HUDEP-2 (cell line): ENCODE measurements around the gene LRRC49.
"Not testable (repeated sequence)": the region's sequence is repeated elsewhere in the genome, so short reads cannot be mapped to it uniquely, and the experiment has no call there.

ENCODE experiments used
- DNase-seq, 76 experiments: peaks; one replicate each; lab custom pipeline; 2025; ENCODE audit not compliant: unreplicated experiment in 76 of 76; lab: John Stamatoyannopoulos, UW

The LRRC49 gene

DNA sequence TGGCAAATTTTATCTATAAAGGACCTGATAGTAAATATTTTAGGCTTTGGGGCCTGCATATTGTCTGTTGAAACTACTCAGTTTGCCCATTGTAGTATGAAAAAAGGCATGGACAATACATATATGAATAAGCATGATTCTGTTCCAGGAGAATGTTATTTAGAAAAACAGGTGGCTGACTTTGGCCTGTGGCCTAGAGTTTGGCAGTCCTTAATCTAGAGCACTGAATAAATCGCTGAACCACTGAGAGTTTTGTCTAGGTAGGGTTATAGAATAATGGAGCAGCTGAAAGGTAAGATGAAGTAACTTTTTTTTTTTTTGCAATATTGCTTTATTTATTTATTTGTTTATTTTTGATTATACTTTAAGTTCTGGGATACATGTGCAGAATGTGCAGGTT lies 75.0 kb downstream of the LRRC49 start:
- DNase-seq = no peak

DNA sequence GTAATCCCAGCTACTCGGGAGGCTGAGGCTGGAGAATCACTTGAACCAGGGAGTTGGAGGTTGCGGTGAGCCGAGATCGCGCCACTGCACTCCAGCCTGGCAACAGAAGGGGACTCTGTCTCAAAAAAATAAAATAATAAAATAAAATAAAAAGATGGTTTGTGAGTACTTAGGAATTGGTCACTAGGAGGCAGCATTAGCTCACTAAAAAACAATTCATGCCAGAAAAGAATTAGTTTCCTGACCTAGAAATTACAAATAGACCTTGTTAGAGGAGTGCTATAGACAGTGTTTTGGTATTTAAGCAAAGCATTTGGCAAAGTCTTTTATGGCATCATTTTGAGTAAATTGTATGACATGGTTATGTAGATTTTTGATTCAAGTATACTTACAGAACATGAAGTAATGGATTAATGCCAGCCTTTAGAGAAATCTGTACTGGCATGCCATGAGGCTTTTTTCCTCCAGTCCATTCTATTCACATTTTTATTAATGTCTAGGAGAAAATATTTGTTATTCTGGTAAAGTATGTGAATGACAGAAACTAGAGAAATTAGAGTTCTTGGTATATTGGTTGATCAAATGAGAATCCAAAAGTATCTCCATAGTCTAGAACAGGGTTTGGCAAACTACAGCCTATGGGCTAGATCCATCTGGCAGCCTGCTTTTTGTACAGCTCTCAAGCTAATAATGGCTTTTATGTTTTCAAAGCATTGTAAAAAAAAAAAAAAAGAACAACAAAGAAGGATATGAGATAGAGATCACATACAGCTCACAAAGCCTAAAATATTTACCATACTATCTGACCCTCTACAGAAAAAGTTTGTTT lies 81.6 kb downstream of the LRRC49 start:
- DNase-seq = peak in 4 of 76 experiments; percentile 0 to 10 (median 4)

DNA sequence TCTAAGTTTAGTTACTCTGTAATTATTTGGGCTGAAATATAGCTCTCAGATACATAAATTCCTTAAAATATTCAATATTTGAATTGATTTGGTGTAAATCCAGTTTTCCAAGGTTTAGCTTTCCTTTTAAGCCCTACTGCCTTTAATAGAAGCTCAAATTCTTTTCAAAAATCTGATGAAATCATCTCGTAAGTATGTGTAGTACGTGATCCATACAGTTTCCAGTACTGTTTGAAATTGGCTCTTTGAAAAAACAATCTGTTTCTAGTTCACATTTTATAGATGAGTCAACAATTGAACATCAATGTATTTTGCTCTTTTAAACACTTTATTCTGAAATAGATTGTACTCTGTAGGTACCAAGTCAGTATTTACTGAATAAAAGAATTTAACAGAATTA lies 84.2 kb downstream of the LRRC49 start:
- DNase-seq = no peak

GRCh38 chr15:70995383-70995970 lies 102.9 kb downstream of the LRRC49 start:
- DNase-seq = no peak

- DNase-seq = no peak
Observed at GRCh38 chr15:70998319-70998718, 105.7 kb downstream of the LRRC49 start.

GRCh38 chr15:71002316-71002715 lies 109.7 kb downstream of the LRRC49 start:
- no peak for DNase-seq

- no peak for DNase-seq
Observed at GRCh38 chr15:71003319-71003718, 110.7 kb downstream of the LRRC49 start.

DNA sequence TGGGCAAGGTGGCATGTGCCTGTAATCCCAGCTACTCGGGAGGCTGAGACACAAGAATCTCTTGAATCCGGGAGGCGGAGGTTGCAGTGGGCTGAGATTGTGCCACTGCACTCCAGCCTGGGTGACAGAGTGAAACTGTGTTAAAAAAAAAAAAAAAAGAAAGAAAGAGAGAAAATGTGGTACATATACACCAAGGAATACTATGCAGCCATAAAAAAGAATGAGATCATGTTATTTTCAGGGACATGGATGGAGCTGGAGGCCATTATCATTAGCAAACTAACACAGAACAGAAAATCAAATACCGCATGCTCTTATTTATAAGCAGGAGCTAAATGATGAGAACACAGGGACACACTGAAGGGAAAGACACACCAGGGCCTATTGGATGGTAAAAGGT lies 111.9 kb downstream of the LRRC49 start:
- not testable (repeated sequence) for DNase-seq

DNA sequence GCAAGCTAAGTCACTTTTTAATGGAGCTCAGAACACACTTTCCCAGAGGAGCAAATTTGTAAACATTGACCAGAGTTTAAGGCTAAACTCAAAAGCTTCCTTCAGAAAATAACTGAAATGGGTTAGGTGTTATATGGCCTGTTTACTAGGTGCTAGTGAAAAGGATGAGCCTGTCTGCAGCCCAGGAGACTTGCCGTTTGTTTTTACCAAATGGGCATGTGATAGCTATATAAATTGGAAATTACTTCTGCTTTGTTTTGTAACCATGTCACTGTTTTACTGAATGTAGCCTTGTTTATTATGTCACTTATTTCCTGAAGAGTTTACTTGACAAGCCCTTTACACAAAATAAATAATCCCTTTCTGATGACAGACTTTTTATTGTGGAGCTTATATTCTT lies 113.3 kb downstream of the LRRC49 start:
- no peak for DNase-seq

DNA sequence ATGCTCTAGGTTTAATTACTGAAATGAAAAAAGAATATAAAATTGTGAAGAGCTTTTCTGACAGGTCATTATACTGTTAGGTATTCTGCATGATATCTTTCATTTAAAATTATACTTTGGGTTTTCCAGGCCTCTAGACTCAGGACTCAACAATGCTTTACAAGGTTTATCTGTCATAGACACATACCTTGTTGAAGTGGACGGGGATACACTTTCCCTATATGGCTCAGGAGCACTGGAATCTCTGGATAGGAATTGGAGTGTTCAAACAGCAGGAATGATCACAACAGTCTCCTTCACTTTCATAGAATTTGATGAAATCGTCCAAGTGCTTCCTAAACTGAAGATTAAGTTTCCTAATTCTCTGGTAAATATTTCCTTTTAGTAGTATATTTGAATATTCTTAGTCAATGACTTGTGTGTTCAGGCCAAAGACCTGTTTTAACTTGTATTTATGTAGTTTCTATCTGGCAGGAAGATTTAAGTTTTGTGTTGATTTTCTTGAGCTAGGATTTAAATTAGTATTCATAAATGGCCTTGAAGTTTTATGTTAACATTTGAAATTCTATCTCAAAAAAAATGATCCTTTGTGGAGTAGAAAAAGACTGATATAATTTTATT lies 115.7 kb downstream of the LRRC49 start:
- no peak for DNase-seq

GRCh38 chr15:71010472-71010871 lies 117.8 kb downstream of the LRRC49 start:
- DNase-seq = no peak

DNA sequence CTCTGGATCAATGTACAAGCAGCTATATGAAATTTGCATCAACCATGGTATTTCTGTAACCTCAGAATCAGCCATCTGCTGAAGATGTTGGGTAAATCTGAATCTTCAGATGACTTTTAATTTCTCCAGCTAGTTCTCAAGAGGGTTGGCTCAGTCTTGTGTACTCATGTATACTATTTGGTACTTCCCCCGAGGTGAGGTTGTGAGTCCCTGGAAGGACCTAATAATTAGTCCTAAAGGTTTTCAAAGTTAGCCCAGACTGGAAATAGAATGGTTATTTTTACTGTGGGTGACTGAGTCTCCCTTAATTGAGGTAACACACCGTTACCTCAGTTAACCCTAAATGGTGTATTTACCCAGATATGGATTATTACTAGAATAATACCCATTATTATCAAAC lies 118.4 kb downstream of the LRRC49 start:
- DNase-seq = no peak

GRCh38 chr15:71011503-71012155 lies 119.0 kb downstream of the LRRC49 start:
- DNase-seq = no peak

DNA sequence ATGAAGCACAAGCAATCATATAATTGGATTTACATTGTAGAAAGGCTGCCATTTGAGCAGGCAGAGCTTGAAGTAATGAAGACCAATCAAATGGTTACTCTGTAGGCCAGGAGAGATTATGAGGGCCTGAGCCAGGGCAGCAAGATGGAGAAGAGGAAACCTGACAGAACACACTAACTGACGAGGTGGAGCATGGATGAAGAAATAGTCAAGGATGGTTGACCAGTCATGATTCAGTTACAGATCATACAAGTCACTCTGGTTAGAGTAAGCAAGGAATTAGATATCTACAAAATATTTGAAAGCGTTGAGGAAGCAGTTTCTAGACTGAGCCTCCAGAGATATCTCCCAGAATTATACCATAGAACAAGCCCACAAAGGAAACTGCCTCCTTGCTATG lies 120.8 kb downstream of the LRRC49 start:
- DNase-seq = no peak

DNA sequence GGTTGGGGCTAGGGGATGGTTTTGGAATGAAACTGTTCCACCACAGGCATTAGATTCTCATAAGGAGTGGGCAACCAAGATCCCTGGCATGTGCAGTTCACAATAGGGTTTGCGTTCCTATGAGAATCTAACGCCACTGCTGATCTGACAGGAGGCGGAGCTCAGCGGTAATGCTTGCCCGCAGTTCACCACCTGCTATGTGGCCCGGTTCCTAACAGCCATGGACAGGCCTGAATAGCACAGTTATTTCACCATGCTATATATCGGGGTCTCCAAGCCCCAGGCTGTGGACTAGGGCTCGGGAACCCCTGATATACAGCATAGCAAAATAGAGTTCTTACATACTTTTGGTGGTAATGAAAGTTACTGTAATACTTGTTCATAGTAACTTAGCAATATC lies 122.7 kb downstream of the LRRC49 start:
- no peak for DNase-seq

DNA sequence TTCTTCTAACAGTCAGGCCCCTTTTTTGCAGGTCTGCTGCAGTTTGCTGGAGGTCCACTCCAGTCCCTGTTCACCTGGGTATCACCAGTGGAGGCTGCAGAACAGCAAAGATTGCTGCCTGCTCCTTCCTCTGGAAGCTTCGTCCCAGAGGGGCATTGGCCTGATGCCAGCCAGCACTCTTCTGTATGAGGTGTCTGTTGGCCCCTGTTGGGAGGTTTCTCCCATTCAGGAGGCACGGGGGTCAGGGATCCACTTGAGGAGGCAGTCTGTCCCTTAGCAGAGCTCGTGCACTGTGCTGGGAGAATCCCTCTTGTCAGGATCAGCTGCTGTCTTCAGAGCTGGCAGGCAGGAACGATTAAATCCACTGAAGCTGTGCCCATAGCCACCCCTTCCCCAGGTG lies 138.6 kb downstream of the LRRC49 start:
- DNase-seq = not testable (repeated sequence)

DNA sequence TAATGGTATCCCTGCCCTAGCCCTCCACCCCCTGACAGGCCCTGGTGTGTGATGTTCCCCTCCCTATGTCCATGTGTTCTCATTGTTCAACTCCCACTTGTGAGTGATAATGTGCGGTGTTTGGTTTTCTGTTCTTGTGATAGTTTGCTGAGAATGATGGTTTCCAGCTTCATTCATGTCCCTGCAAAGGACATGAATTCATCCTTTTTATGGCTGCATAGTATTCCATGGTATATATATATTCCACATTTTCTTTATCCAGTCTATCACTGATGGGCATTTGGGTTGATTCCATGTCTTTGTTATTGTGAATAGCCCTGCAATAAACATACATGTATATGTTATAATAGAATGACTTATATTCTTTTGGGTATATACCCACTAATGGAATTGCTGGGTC lies 142.9 kb downstream of the LRRC49 start:
- DNase-seq = not testable (repeated sequence)

DNA sequence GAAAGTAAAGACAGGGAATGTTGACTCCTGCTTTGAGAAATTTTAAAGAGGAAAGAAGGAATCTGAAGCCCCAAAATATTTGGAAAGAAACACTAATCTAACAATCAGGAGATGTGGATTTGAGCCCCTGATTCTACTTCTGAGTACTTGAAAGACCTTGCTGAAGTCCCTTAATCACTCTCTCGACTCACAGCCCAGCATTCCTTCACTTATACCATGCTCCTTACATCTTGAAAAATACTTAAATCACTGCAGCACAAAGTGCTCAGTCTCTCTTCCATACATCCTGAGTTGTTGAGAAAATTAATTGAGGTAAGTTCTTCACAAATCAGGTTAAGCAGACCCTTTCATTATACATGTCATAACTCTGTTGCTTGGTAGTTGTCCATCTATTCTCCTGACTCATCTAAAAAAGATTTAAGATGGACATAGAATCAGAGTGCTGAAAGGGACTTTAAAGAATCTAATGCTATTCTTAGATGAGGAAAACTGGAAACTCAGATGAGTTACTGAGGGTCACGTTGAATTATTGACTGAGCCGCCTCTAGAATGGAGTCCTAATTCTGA lies 149.8 kb downstream of the LRRC49 start:
- DNase-seq = no peak

DNA sequence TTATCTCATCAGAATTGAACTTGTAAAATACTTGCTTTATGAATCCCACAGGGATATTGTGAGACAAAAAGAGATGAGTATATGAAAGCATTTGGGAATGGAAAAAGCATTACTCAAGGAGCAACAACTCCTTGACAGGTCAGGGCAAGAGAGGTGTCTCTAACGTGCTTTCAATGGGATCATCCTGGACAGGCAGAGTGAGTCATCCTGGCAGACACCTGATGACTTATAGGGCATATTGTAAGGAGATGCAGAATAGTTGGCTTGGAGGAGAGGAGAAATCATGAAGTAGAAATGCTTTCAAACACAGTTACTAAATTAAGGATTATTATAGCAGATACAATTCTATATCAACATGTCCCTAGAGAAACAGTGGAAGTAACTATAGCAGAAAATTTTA lies 150.7 kb downstream of the LRRC49 start:
- DNase-seq = no peak

DNA sequence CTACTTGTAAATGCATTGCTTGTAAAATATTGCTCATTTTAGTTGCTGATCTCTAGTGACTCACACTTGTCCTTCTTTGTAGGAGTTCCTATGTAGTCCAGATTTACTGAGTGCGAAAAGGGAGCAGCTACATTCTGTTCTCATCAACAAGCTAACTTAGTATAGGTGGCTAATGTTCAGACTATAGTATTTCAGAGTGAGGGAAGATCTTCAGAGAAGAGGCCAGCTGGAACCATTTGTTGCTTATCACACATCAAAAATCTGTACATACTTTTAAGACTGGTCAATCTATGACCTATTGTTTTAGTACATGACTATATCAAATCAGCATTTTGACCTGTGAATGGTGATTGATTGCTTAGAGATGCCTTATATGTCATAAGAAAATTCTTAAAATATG lies 151.4 kb downstream of the LRRC49 start:
- no peak for DNase-seq

GRCh38 chr15:71046146-71046545 lies 153.5 kb downstream of the LRRC49 start:
- DNase-seq = not testable (repeated sequence)
